ENCODE data around the gene PIWIL1. TPM values are rescaled to one million over a fixed set of nuclear protein-coding genes. Genes with fewer than 3 reads are reported as not detected.

The PIWIL1 gene
- total RNA-seq, 1 donor from 2014 or later: not detected

- no peak overlapping the region for H3K4me3 Mint-ChIP-seq (ENCODE audit: low read depth)
- peak; percentile 77 for TF ChIP-seq CTCF (IDR thresholded peaks at IDR 0.05; ENCODE audit: unreplicated experiment)
- no peaks in the 10 kb centered on the region for H3K9me3 Mint-ChIP-seq (ENCODE audit: low read depth)
- H3K27me3 Mint-ChIP-seq: peaks cover 64% of the 10 kb centered on the region
- H3K4me1 Mint-ChIP-seq (ENCODE audit: low read depth): no peaks in the 10 kb centered on the region
- peak; percentile 44 for DNase-seq (ENCODE audit: low spot score, unreplicated experiment)
- H3K27ac Mint-ChIP-seq: no peak overlapping the region
- H3K36me3 Mint-ChIP-seq (ENCODE audit: insufficient read depth): no peaks in the 10 kb centered on the region
Measured at GRCh38 chr12:130335517-130336392, 1.9 kb upstream of the PIWIL1 start.

GRCh38 chr12:130336723-130337487 lies 782 bp upstream of the PIWIL1 start:
- peaks cover 64% of the 10 kb centered on the region for H3K27me3 Mint-ChIP-seq
- H3K36me3 Mint-ChIP-seq (ENCODE audit: insufficient read depth): no peaks in the 10 kb centered on the region
- TF ChIP-seq CTCF (IDR thresholded peaks at IDR 0.05; ENCODE audit: unreplicated experiment): no peak
- H3K9me3 Mint-ChIP-seq (ENCODE audit: low read depth): no peaks in the 10 kb centered on the region
- DNase-seq (ENCODE audit: low spot score, unreplicated experiment): no peak
- H3K4me3 Mint-ChIP-seq (ENCODE audit: low read depth): no peak overlapping the region
- no peaks in the 10 kb centered on the region for H3K4me1 Mint-ChIP-seq (ENCODE audit: low read depth)
- H3K27ac Mint-ChIP-seq: no peak overlapping the region

- Mint-ChIP-seq H3K4me3 (ENCODE audit: low read depth) (no peak overlapping the region), H3K9me3 (ENCODE audit: low read depth) (no peaks in the 10 kb centered on the region), H3K36me3 (ENCODE audit: insufficient read depth) (no peaks in the 10 kb centered on the region), H3K4me1 (ENCODE audit: low read depth) (no peaks in the 10 kb centered on the region), H3K27me3 (peaks cover 51% of the 10 kb centered on the region), H3K27ac (no peak overlapping the region)
- DNase-seq (ENCODE audit: low spot score, unreplicated experiment): no peak
- no peak for TF ChIP-seq CTCF (IDR thresholded peaks at IDR 0.05; ENCODE audit: unreplicated experiment)
Measured at GRCh38 chr12:130338794-130339601, 1.3 kb downstream of the PIWIL1 start.

- no peak for TF ChIP-seq CTCF (IDR thresholded peaks at IDR 0.05; ENCODE audit: unreplicated experiment)
- no peak for DNase-seq (ENCODE audit: low spot score, unreplicated experiment)
- Mint-ChIP-seq H3K9me3 (ENCODE audit: low read depth) (no peaks in the 10 kb centered on the region), H3K4me1 (ENCODE audit: low read depth) (no peaks in the 10 kb centered on the region), H3K27ac (no peak overlapping the region), H3K27me3 (peaks cover 41% of the 10 kb centered on the region), H3K36me3 (ENCODE audit: insufficient read depth) (no peaks in the 10 kb centered on the region), H3K4me3 (ENCODE audit: low read depth) (no peak overlapping the region)
Measured at GRCh38 chr12:130339951-130340350, 2.3 kb downstream of the PIWIL1 start.

- TF ChIP-seq CTCF (IDR thresholded peaks at IDR 0.05; ENCODE audit: unreplicated experiment): no peak
- Mint-ChIP-seq H3K27me3 (peaks cover 45% of the 10 kb centered on the region), H3K36me3 (ENCODE audit: insufficient read depth) (no peaks in the 10 kb centered on the region), H3K27ac (no peak overlapping the region), H3K9me3 (ENCODE audit: low read depth) (no peaks in the 10 kb centered on the region), H3K4me3 (ENCODE audit: low read depth) (no peak overlapping the region), H3K4me1 (ENCODE audit: low read depth) (no peaks in the 10 kb centered on the region)
- no peak for DNase-seq (ENCODE audit: low spot score, unreplicated experiment)
Measured at GRCh38 chr12:130342442-130342841, 4.8 kb downstream of the PIWIL1 start.

Measured in progenitor cell of endocrine pancreas (in vitro differentiated cells).